GM18909 (cell line): ENCODE measurements around the gene ERGIC1.
A peak's percentile ranks its signal among the peaks of the same experiment; 100 is the strongest.

Source experiments
- ATAC-seq: cut with Tn5 transposase; IDR thresholded peaks from one replicate; pipeline ENCODE4 v1.9.1; 2021; ENCODE audit warnings: mild to moderate bottlenecking; ENCODE audit not compliant: unreplicated experiment, poor library complexity

ERGIC1 gene

DNA sequence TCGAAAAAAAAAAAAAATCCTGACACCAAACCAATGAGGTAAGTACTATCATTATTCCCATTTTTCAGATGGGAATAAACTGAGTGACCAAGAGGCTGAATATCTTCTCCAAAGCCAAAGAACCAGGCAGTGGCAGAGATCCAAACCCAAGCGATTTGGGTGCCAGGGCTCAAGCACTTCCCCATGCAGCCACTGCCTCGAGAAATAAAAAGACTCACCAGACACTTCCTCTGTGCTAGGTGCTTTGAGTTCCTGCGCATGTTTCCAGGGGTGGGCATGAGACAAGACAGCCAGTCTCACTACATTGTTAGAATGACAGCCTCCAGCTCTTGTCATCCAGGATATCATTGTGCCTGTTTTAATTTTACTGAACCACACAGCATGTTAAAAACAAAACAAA, 122.9 kb downstream of the ERGIC1 start:
- ATAC-seq, result no peak

DNA sequence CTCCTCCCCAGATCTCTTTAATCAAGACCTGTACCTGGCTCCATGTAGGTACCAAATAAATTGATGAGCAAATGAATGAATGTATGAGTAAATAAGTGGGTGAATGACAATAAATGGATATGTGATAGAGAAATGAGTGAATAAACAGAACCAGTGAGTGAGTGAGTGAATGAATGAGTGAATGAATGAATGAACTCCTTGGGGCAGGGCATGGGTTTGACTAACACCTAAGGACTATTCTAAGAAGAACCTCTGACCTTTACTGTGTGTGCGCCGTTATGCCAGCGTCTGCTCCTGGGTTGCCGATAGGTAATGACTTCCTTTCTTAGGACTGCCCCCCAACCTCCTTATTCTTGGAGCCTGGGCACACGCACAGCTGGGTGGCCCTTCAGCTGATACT, 123.4 kb downstream of the ERGIC1 start:
- no peak for ATAC-seq

DNA sequence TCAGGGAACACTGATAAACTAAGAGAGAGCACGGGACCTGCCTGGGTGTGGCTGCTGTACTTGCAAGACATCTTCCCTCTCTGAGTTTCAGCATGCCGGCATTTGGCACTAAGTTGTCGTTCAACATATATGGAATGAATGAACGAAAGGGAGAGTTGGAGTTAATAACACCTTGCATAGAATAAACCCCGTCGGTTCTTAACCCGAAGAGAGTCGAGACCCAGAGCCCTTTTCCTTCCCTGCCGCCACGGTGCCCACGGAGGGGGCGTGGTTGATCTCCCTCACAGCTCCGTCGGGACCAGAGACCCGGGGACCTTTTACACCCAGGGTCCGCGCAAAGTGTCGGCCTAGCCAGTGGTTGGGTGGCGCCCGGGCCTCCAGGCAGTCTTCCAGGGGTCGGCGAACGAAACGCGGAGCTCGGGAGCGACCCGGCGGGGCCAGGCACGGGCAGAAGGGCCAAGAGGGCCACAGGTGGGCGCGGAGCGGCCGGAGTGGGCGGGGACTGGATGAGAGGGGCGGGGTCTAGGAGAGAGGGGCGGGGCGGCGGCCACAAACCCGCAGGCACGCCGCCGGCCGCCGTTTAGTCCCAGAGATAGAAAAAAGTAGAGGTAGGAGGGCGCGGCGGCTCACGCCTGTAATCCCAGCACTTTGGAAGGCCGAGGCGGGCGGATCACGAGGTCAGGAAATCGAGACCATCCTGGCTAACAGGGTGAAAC, 124.4 kb downstream of the ERGIC1 start:
- peak; percentile 65 for ATAC-seq

DNA sequence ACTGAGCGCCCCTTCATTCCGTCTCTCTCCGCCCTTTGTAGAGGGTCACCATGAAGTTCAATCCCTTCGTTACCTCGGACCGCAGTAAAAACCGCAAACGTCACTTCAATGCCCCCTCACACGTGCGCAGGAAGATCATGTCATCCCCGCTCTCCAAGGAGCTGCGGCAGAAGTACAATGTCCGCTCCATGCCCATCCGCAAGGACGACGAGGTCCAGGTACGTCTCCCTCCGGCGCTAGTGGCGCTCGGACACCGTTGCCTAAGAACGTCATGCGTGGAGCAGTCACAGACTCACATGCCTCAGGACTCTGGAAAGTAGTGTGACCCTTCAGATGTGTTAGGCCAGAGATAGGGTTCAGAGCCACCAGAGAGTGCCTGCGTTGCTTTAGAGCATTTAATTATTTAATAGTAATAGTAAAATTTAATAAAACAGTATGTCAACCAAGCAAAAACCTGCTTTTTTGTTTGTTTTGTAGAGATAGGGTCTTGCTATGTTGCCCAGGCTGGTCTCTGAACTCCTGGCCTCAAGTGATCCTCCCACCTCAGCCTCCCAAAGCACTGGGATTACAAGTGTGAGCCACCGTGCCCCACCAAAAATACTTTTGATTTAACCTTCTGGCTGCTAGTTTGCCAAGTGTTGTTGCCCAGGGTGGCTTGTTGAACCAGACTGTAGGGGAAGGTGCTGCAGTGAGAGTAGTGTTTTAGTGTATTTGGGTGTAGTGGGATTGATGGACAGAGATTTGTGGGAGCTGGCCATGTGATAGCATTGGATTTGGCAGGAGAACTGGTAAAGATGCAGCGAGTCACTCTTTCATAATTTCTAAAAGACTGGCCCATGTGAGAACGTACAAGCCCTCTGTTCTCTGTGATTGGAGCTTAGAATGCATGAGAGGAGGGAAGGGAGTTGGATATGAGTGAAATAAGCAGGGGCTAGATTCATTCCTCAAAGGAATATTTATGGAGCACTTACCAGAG, 126.1 kb downstream of the ERGIC1 start:
- no peak for ATAC-seq

DNA sequence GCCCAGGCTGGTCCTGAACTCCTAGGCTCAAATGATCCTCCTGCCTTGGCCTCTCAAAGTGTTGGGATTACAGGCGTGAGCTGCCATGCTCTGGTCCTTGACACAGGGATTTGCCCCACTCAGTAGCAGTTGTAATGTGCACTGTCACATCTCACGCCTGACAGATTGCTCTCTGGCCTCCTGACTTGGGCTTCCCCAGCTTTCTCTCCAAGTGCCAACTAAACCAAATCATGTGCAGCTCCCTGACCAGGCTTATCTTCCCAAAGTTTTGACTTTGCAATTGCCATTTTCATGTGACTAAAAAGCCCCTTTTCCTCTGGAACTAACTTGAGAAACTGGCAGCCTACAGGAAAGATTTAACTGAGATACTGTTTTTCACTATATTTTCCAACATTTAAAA, 135.9 kb downstream of the ERGIC1 start:
- no peak for ATAC-seq

DNA sequence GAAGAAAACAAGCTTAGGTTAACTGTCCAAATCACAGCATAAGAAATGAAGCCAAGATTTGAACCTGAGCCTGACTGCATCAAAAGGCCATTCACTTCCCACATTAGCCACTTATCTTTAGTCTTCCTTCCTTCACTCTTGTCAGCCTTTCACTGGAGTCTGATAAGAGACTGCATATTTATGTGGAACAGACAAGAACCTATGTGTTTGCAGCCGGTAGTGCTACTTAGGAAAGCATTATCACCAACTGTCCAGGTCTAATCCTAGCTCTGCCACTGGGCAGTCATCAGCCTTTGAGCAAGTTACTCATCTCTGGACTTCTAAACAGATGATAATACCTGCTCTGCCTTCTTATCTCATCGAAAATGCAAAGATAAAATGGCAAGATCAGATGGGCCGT, 137.4 kb downstream of the ERGIC1 start:
- no peak for ATAC-seq

DNA sequence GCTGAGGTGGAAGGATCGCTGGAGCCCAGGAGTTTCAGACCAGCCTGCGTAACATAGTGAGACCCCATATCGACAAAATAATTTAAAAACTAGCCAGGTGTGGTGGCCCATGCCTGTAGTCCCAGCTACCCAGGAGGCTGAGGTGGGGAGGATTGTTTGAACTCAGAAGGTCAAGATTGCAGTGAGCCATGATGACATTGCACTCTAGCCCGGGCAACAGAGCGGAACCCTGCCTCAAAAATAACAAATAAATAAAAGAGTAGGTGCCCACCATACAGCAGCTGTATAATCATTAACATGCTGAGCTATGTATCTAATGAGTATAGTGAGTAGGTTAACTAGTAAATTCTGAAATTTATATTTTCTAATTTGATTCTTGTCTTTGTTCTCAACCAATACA, 138.5 kb downstream of the ERGIC1 start:
- no peak for ATAC-seq

DNA sequence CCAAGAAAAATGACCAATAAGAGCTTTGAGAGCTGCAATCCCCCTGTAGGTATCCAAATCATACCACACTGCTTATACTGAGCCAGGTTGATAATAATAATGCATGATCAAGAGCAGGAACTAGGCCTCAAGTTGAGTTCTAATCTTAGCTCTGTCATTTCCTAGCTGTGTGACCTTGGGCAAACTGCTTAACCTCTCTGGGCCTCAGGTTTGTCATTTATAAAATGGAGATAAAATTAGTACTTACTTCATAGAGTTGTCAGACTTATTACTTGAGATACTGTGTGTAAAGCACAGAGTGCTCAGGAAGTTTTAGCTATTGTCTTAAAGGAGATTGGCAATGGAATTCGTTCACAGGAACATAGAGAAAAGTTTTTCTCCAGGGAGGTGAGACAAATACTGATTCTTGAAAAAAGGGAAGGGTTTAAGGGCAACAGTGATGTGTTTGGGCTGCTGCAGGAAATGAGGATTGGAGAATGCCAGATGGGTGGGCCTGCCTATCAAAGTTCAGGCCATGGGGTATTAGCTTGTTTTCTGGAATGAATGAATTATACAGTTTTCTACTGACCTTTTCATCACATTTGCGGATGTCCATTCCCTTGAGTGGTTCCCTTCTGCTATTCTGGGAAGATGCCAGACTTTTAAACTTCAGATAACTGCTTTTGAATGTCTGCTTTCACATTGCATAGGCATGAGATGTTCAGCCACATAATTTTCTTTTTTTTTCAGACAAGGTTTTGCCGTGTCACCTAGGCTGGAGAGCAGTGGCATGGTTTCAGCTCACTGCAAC, 139.3 kb downstream of the ERGIC1 start:
- ATAC-seq, result no peak

DNA sequence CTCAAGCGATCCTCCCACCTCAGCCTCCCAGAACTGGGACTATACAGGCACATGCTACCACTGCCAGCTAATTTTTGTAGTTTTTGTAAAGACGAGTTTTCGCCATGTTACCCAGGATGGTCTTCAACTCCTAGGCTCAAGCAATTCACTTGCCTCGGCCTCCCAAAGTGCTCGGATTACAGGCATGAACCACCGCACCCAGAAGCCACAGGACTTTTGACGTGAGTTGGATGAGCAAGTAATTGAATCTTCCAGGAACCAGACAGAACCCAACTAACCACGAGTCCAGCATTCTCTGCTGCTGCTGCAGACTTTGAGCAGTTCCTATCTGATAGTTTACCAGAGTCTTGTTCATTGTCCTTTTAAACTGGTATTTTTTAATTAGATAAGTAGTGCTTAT, 139.9 kb downstream of the ERGIC1 start:
- ATAC-seq, result no peak

DNA sequence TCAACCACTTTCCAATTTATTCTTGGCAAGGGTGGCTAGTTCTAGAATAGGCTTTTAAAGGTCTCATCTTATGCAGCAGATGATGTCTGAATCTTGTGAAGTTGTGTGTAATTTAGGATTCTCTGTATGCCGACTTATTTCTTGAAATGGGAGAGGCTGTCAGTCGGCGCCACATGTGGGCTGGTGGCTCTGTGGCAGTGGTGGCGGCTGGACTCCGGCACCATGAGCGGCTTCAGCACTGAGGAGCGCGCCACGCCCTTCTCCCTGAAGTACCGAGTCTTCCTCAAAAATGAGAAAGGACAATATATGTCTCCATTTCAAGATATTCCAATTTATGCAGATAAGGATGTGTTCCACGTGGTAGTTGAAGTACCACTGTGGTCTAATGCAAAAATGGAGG, 141.2 kb downstream of the ERGIC1 start:
- ATAC-seq, result no peak

DNA sequence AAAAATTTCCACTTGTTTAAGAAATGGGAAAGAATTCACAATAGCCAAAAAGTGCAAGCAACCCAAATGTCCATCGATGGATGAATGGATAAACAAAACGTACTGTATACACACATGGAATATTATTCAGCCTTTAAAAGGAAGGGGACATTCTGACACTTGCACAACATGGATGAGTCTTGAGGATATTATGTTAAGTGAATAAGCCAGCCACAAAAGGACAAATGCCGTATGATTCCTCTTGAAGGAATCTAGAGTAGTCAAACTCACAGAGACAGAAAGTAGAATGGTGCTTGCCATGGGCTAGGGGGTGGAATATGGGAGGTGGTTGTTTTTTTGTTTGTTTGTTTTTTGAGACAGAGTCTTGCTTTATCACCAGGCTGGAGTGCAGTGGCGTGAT, 145.7 kb downstream of the ERGIC1 start:
- no peak for ATAC-seq

DNA sequence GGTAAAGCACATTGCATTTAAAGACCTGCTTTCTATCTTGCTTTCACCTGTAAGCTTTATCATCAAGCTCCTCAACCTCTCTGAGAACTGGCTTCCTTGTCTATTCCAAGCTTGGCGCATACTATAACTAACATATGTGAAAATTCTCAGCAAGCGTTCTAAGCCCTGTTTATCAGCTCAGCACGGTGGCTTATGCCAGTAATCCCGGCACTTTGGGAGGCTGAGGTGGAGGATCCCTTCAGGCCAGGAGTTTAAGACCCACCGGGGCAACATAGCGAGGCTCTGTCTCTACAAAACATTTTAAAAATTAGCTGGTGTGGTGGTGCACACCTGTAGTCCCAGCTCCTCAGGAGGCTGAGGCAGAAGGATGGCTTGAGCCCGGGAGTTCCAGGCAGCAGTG, 147.9 kb downstream of the ERGIC1 start:
- ATAC-seq, result no peak

DNA sequence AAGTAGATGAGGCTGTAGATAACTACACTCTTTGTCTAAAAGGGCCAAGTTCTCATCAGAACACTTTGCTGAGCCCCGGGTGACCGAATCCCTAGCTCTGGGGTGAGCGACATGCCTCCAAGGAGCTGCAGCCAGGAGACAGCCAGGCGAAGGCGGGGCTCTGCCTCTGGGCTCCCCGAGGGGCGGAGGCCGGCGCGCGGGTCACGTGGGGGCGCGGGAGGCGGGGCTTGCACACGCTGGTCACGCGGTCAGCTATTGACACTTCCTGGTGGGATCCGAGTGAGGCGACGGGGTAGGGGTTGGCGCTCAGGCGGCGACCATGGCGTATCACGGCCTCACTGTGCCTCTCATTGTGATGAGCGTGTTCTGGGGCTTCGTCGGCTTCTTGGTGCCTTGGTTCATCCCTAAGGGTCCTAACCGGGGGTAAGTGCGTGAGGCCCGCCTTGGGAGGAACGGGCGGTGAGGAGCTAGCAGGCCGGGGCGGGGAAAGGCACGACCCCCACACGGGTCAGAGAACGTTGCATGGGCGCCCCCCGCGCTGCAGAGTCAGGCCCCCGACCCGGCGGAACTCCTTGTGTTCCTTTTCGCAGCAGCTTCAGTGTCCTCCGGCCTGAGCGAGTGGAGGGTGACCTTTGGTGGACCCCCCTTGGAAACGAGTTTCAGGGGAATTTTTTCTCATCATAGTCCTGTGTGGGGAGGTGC, 149.6 kb downstream of the ERGIC1 start, which contains the start of gene ATP6V0E1:
ATP6V0E1 (plus strand) TSS at position 230 of the 702 bp plus-strand sequence; CDS start at position 320, 90 bp downstream.
- peak; percentile 91 for ATAC-seq

DNA sequence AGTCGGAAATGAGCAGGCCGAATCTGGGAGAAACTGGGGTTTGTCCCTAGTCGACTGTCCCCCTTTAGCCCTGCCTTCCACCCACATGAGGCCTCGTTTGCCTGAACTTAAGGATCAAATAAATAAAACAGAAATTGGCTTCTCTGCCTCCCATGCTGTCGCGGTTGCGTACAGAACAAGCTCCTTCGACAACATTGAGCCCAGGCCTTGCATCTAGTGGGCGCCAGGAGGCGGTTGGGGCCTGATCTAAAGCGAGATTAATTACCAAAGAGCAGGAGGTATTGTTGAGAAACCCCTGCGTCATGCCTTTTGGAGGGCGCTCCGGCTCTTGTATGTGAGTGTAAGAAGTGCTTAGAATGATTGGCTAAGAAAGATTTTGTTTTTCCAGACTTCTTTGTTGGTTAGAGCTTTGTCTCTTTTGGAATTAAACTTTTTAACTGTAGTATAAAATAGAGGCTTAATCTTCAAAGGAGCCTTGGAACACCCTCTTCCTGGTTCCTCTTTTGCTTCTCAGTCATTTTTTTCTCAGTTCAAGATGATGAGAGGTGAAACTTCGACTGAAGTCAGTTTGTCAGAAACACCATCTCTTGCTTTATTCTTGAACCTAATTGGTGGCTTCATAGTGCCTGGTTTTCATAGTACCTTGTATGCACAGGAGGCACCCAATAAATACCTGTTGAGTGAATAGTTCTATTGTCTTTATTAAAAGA, 150.3 kb downstream of the ERGIC1 start:
- peak; percentile 70 for ATAC-seq

DNA sequence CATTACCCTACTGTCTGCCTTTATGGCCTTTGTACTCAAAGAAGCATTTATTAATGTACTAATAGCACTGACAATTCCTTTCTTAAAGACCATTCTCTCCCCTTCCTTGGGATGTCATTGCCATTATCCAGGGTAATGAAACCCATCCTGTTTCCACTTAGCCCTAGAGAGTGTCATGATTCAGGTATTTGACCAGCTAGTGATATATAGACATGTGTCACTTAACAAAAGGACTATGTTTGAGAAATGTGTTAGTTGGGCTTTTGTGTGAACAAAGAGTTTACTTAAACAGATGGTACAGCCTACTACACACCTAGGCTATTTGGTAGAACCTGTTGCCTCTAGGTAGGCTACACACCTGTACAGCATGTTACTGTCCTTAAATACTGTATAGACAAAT, 151.5 kb downstream of the ERGIC1 start:
- ATAC-seq, result no peak

DNA sequence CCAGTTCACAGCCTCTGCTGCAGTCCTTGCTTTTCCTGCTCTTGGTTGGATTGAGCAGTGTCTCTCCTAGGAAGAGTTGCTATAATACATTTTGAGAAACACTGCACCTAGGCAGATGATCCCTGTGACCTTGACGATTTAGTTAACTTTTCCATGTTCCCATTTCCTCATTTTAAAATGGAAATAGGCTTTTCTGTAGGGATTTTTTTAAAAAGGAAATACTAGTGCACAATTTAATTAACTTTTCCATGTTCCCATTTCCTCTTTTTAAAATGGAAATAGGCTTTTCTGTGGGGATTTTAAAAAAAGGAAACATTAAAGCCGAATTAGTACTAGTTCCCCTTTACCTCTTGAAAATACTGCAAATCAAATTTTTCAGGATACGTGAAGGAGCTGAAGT, 154.2 kb downstream of the ERGIC1 start:
- no peak for ATAC-seq

DNA sequence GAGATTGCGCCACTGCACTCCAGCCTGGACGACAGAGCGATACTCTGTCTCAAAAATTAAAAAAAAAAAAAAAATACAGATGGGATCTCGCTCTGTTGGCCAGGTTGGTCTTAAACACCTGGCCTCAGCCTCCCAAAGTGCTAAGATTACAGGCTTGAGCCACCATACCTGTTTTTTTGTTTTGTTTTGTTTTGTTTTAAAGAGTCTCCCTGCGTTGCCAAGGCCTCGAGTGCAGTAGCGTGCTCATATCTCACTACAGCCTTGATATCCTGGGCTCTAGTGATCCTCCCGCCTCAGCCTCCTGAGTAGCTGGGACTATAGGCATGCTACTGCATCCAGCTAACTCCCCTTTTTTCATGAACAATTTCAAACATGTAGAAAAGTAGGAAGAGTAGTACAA, 156.7 kb downstream of the ERGIC1 start:
- no peak for ATAC-seq

DNA sequence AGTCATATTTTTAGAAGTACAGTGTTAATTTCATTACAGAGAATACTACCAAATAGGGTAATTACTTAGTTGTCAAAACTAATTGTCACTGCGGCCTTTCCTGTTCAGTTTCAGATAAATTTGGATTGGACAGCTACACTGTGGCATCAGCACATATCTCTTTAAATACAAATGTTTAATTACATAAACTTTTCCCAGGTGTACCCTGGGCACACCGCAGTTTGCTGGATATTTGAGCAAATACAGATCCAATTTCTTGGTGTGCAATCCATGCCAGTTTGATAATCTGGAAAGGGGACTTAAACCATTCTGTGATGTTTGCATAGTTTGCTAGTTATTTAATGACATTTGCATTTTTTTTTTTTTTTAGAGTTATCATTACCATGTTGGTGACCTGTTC, 160.4 kb downstream of the ERGIC1 start:
- ATAC-seq, result no peak

DNA sequence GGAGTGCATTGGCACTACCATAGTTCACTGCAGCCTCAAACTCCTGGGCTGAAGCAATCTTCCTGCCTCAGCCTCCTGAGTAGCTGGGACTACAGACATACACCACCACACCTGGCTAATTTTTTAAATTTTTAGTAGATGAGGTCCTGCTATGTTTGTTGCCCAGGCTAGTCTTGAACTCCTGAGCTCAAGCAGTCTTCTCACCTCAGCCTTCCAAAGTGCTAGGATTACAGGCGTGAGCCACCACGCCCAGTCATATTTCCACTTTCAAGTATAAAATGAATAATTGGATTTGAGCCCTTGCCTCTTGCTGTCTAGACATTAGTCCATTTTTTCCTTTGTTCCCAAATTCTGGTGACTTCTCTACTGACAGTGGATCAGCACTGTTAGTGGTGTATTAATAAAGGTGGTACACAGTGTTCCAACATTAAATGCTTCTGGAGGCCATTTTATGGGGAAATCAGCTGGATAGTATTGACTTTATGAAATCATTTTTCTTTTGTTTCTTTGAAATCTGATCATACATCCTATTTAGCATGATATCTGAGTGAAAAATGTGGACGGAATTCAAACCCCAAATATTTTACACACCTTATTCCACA, 165.4 kb downstream of the ERGIC1 start:
- no peak for ATAC-seq
